Testis (tissue), 3 donors: ENCODE data around the gene SAMM50. TPM values are rescaled to one million over a fixed set of nuclear protein-coding genes. Genes with fewer than 3 reads are reported as not detected.

Experiments used
- DNase-seq: peaks from one replicate; pipeline ENCODE4 v3.0.0-alpha.2; 2019
- H3K27ac ChIP-seq, 2 donors: fragments of 200-600 bp; sonication (generic); one replicate each; pipeline ENCODE4 v1.5.1; 2019
- H3K27me3 ChIP-seq: fragments of 200-600 bp; sonication (generic); one replicate; pipeline ENCODE4 v1.5.1; 2019
- H3K36me3 ChIP-seq: fragments of 200-600 bp; sonication (generic); one replicate; pipeline ENCODE4 v1.5.1; 2017; ENCODE audit warnings: low read depth; ENCODE audit errors: missing control alignments
- H3K4me1 ChIP-seq: fragments of 200-600 bp; sonication (generic); one replicate; pipeline ENCODE4 v1.5.1; 2019
- H3K4me3 ChIP-seq, 2 donors: fragments of 200-600 bp; sonication (generic); one replicate each; pipeline ENCODE4 v1.5.1; 2017 to 2019
- H3K9me3 ChIP-seq: fragments of 200-600 bp; sonication (generic); one replicate; pipeline ENCODE4 v1.5.1; 2017
- POLR2A ChIP-seq: fragments of 450-650 bp; IDR thresholded peaks from one replicate; pipeline ENCODE4 v1.6.1; 2017; ENCODE audit warnings: antibody characterized with exemption, mild to moderate bottlenecking, moderate library complexity
- WGBS, 2 donors: methylation state at CpG; one replicate each; pipeline ENCODE4 v1.1.5; 2018; 5-methylcytosine and 5-hydroxymethylcytosine counted together
- intact Hi-C: fragments of 100-400 bp; cut with DNase I; formaldehyde crosslinking; loops from one replicate; pipeline ENCODE4 v1.15.1; 2023; ENCODE audit warnings: low total_unique reads
- polyA plus RNA-seq: library from polyadenylated mRNA; stranded (reverse); fragments of 350-450 nt; fragmentation: Illumina TruSeq; extraction: RNeasy Lipid Tissue Mini Kit (QIAGEN cat#74804); gene quantifications from one replicate; pipeline ENCODE4 v1.2.3, GENCODE V29; 2014; ENCODE audit warnings: low read depth, low replicate concordance; ENCODE audit not compliant: insufficient read depth
- total RNA-seq, 2 donors: library from RNA; depleted of rRNA; stranded (reverse); fragments of >200 nt; gene quantifications; one replicate each; pipeline ENCODE4 v1.2.3, GENCODE V29; 2016
- TF ChIP-seq, protein P1 (sequence below), 3 experiments: fragments of 450-650 bp in 2 of 3; fragments of 200-600 bp in 1 of 3; sonication (generic) in 1 of 3; IDR thresholded peaks; one replicate each; pipeline ENCODE4 v1.5.1; 2016 to 2019; ENCODE audit warnings: antibody characterized with exemption in 3 of 3, mild to moderate bottlenecking in 2 of 3, moderate library complexity in 1 of 3

SAMM50 gene
- total and polyA plus RNA-seq, 3 donors from 2014 or later = 41.5 to 71.1 (median 50.3) TPM

DNA sequence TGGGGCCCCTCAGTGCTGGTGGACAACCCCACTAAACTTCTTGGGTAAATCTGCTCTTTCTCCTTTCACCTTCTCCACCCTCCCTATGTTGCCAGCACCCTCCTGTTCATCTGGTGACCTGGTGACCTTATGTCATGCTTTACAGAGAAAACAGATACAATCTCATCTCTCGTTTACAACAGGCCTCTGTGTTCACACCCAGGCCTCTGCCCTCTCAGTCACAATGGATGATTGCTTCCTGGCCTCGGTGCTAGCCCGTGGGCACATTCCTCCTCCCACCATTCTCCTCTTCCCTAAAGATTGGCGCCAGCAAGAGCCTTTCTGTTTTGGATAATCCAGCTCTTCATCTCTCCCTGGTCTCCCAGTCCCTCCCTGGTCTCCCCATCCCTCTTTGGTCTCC is 43.9 kb upstream of the SAMM50 start:
- TF ChIP-seq, protein P1, sequence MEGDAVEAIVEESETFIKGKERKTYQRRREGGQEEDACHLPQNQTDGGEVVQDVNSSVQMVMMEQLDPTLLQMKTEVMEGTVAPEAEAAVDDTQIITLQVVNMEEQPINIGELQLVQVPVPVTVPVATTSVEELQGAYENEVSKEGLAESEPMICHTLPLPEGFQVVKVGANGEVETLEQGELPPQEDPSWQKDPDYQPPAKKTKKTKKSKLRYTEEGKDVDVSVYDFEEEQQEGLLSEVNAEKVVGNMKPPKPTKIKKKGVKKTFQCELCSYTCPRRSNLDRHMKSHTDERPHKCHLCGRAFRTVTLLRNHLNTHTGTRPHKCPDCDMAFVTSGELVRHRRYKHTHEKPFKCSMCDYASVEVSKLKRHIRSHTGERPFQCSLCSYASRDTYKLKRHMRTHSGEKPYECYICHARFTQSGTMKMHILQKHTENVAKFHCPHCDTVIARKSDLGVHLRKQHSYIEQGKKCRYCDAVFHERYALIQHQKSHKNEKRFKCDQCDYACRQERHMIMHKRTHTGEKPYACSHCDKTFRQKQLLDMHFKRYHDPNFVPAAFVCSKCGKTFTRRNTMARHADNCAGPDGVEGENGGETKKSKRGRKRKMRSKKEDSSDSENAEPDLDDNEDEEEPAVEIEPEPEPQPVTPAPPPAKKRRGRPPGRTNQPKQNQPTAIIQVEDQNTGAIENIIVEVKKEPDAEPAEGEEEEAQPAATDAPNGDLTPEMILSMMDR (IDR thresholded peaks at IDR 0.05) = no peak
- no peak for TF ChIP-seq POLR2A

DNA sequence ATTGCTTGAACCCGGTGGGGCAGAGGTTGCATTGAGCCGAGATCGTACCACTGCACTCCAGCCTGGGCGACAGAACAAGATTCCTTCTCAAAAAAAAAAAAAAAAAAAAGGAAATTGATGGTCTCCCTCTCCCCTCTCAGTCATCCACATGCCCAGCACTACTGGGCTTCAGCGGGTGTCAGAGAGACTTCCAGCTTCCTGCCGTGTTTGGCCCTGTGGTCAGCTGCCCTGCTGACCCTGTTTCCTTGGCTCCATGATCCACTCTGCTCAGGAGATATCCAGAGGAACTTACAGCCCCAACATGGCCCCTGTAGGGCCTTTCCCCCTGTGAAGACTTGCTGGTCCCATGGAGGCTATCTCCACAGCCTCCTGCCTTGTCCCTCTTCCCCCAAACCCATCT is 37.7 kb upstream of the SAMM50 start:
- TF ChIP-seq, protein P1 (IDR thresholded peaks at IDR 0.05) = no peak
- no peak for TF ChIP-seq POLR2A
- Histone ChIP-seq H3K27me3 (no peaks in the 10 kb centered on the region), H3K4me1 (no peaks in the 10 kb centered on the region), H3K9me3 (no peaks in the 10 kb centered on the region), H3K4me3 (no peak overlapping the region), H3K36me3 (no peaks in the 10 kb centered on the region), H3K27ac (no peak overlapping the region)
- WGBS, 2 donors = 89 to 90% methylated on average over 6 of the region's 6 CpGs
- intact Hi-C loops = no loop called here
- DNase-seq = no peak

More for the DNA sequence above, 43.9 kb upstream of the SAMM50 start:
- Histone ChIP-seq H3K27me3 (no peaks in the 10 kb centered on the region), H3K4me1 (no peaks in the 10 kb centered on the region), H3K36me3 (no peaks in the 10 kb centered on the region), H3K4me3 (no peak overlapping the region), H3K27ac (no peak overlapping the region), H3K9me3 (no peaks in the 10 kb centered on the region)
- intact Hi-C loops = no loop called here
- WGBS, 2 donors = 52 to 54% methylated on average over 4 of the region's 4 CpGs
- no peak for DNase-seq

DNA sequence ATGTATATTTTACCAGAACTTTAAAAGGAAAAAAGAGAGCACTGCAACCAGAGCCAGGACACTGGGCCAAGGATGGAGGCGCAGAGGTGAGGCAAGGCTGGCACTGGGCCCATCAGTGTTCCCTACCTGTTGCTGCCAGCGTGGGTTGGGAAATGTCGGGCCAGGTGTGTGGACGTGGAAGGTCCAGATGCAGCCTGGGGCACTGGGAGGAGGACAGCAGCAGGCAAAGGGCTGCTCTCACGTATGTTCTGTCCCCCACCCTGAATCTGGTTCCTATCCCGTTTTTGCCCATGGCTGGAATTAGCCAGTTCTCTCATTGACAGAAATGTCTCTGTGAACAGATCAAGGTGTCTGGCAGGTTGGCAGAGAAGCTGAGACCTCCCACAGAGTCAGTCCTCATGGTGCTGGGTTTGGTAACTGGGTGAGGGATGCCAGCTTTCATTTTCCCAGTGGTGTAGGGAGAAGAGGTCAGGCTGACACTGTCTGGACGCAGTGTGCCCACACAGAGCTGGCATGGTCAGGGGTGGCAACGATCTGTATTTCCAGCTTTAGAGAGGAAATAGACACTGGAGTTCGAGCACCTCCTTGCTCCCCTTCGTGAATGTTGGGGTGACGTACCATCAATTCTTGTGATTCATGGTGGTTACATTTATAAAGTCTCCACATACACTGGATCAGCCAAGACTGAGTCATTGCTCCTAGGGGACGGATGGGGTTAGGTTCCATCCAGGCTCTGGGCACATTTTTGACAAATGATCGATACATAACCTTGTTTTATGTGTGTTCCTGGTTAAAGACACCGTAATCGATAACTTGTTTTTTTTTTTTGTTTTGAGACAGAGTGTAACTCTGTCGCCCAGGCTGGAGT is 35.9 kb upstream of the SAMM50 start:
- Histone ChIP-seq H3K27ac (no peak overlapping the region), H3K4me1 (peaks cover 5% of the 10 kb centered on the region), H3K4me3 (no peak overlapping the region), H3K27me3 (no peaks in the 10 kb centered on the region), H3K9me3 (no peaks in the 10 kb centered on the region), H3K36me3 (no peaks in the 10 kb centered on the region)
- TF ChIP-seq POLR2A = no peak
- TF ChIP-seq, protein P1 (IDR thresholded peaks at IDR 0.05) = no peak
- no peak for DNase-seq
- intact Hi-C loops = no loop called here
- 87 to 88% methylated on average over 15 to 16 of the region's 16 CpGs for WGBS, 2 donors

DNA sequence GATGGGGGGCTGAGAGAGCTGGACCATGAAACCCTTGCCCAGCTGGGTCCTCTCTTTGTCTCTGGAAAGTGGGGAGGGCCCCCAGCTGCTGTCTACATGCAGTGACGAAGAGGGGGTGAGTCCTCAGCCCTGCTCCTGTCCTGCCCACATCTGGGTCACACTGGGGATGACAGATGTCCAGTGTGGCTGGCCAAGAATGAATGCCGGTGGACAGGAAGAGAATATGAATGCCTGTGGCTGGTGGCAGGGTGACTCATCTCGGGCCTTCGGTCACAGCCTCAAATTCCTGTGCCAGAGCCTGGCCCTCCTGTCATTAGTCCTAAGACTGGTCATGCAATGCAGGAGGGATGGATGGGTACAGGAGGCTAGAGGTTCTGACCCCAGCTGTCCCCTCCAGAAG is 33.9 kb upstream of the SAMM50 start:
- Histone ChIP-seq H3K9me3 (no peaks in the 10 kb centered on the region), H3K27me3 (no peaks in the 10 kb centered on the region), H3K4me1 (peaks cover 6% of the 10 kb centered on the region), H3K36me3 (no peaks in the 10 kb centered on the region), H3K27ac (no peak overlapping the region), H3K4me3 (no peak overlapping the region)
- WGBS, 2 donors = 60 to 88% methylated on average over 1 to 3 of the region's 4 CpGs
- intact Hi-C loops = no loop called here
- TF ChIP-seq, protein P1 (IDR thresholded peaks at IDR 0.05) = no peak
- no peak for TF ChIP-seq POLR2A
- no peak for DNase-seq

DNA sequence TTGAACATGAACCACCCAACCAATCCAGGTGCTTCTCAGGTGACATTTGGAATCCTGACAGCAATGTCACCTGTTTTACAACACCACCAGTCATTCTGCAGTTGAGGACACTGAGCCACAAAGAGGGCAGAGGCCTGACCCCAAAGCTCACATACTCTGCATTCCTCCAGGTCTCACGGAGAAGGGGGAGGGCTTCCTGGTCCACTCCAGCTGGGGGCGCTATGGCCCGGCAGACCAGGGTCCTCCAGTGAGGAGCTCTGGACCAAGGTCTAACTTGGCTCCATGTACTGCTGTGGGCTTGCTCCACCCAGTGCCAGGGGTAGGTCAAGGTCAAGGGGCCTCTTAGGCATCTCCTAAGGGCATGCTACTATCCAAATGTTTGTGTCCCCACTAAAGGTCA is 33.1 kb upstream of the SAMM50 start:
- no peaks in the 10 kb centered on the region for H3K36me3 ChIP-seq
- H3K27me3 ChIP-seq = no peaks in the 10 kb centered on the region
- no peak overlapping the region for H3K4me3 ChIP-seq
- TF ChIP-seq POLR2A = no peak
- TF ChIP-seq, protein P1 (IDR thresholded peaks at IDR 0.05) = no peak
- WGBS, 2 donors = 77 to 87% methylated on average over 2 to 3 of the region's 3 CpGs
- intact Hi-C loops = no loop called here
- no peaks in the 10 kb centered on the region for H3K9me3 ChIP-seq
- peaks cover 6% of the 10 kb centered on the region for H3K4me1 ChIP-seq
- H3K27ac ChIP-seq = no peak overlapping the region
- DNase-seq = no peak
